Measurements from ENCODE around the gene MTHFD1L.
"Not testable (repeated sequence)": the region's sequence is repeated elsewhere in the genome, so short reads cannot be mapped to it uniquely, and the experiment has no call there.

Gene MTHFD1L

GRCh38 chr6:151126417-151126724 lies 260.9 kb downstream of the MTHFD1L start:
- not testable (repeated sequence) for H3K27ac ChIP-seq

GRCh38 chr6:151127133-151127798 lies 261.8 kb downstream of the MTHFD1L start:
- H3K27ac ChIP-seq = not testable (repeated sequence)

GRCh38 chr6:151128763-151129370 lies 263.4 kb downstream of the MTHFD1L start:
- TF ChIP-seq CTCF (conservative IDR thresholded peaks at IDR 0.05) (no peak), ZFX (IDR thresholded peaks at IDR 0.05) (no peak)
- H3K27ac ChIP-seq = no peak overlapping the region

GRCh38 chr6:151130329-151130728 lies 264.8 kb downstream of the MTHFD1L start:
- no peak for TF ChIP-seq CTCF (conservative IDR thresholded peaks at IDR 0.05)
- no peak for TF ChIP-seq ZFX (IDR thresholded peaks at IDR 0.05)
- H3K27ac ChIP-seq = no peak overlapping the region

GRCh38 chr6:151131324-151132007 lies 266.0 kb downstream of the MTHFD1L start:
- no peak overlapping the region for H3K27ac ChIP-seq
- TF ChIP-seq CTCF (conservative IDR thresholded peaks at IDR 0.05) (no peak), ZFX (IDR thresholded peaks at IDR 0.05) (no peak)

GRCh38 chr6:151136141-151136755 lies 270.7 kb downstream of the MTHFD1L start:
- no peak for TF ChIP-seq ZFX (IDR thresholded peaks at IDR 0.05)
- no peak for TF ChIP-seq CTCF (conservative IDR thresholded peaks at IDR 0.05)
- H3K27ac ChIP-seq = no peak overlapping the region

- no peak overlapping the region for H3K27ac ChIP-seq
- TF ChIP-seq ZFX (IDR thresholded peaks at IDR 0.05) (no peak), CTCF (conservative IDR thresholded peaks at IDR 0.05) (no peak)
Observed at GRCh38 chr6:151137542-151137941, 272.0 kb downstream of the MTHFD1L start.

- H3K27ac ChIP-seq = no peak overlapping the region
- TF ChIP-seq CTCF (conservative IDR thresholded peaks at IDR 0.05) (no peak), ZFX (IDR thresholded peaks at IDR 0.05) (no peak)
Observed at GRCh38 chr6:151139524-151139923, 274.0 kb downstream of the MTHFD1L start.

All from C4-2B (cell line).